ENCODE measurements around the gene NDUFB5.

NDUFB5 gene

DNA sequence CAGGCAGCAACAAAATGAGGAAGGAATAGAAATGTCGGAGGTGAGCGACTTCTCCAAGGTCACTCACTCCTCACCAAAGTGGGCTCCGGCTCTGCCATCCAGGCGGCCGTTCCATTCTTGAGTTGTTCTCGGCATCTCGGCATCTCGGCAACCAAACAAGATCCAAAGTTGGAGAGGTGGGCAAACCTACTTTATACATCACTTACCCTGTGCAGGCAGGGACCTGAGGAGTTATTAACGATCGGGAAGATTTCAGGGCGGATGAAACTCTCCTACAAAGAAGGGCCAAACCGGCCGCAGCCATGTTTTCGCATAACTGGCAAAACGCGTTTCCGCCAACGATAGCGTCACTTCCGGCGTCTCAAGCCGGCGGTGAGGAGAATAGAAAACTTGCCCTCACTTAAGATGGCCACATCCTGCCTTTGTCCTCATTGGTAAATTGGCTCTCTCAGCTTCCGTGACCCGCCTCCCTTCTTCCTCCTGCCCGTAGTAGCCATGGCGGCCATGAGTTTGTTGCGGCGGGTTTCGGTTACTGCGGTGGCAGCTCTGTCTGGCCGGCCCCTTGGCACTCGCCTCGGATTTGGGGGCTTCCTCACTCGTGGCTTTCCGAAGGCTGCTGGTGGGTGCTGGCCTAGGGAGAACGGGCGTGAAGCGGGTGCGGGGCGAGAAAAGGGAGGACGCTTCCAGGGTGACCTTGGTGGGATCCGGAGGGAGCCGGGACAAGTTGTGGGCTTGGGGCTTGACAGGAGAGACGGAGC lies at the start of gene NDUFB5, which contains the start of gene MRPL47:
Gene NDUFB5 (plus strand): TSS at position 474 of the 758 bp plus-strand sequence. CDS start 22 bp downstream, at position 496.
Gene MRPL47 (minus strand): TSS at position 318 of the 758 bp plus-strand sequence. CDS start 14 bp downstream, at position 304.
- DNase-seq (ENCODE audit: low spot score) = peak; percentile 97

- DNase-seq (ENCODE audit: low spot score) = peak; percentile 80
Measured at GRCh38 chr3:179558742-179559364, 45.7 kb upstream of the NDUFB5 start.

DNA sequence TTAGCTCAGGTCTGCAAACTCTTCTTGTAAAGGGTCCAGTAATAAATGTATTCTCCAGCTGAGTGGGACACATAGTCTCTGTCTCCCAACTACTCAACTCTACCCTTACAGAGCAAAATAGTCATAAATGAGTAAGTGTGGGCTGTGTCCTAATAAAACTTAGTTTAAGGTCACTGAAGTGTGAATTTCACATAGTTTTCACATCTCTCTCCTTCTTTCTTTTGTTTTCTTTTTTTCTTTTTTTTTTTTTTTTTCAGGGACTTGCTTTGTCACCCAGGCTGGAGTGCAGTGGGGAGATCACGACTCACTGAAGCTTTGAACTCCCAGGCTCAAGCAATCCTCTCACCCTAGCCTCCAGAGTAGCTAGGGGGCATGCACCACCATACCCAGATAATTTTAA lies 43.8 kb upstream of the NDUFB5 start:
- DNase-seq (ENCODE audit: low spot score) = no peak

DNA sequence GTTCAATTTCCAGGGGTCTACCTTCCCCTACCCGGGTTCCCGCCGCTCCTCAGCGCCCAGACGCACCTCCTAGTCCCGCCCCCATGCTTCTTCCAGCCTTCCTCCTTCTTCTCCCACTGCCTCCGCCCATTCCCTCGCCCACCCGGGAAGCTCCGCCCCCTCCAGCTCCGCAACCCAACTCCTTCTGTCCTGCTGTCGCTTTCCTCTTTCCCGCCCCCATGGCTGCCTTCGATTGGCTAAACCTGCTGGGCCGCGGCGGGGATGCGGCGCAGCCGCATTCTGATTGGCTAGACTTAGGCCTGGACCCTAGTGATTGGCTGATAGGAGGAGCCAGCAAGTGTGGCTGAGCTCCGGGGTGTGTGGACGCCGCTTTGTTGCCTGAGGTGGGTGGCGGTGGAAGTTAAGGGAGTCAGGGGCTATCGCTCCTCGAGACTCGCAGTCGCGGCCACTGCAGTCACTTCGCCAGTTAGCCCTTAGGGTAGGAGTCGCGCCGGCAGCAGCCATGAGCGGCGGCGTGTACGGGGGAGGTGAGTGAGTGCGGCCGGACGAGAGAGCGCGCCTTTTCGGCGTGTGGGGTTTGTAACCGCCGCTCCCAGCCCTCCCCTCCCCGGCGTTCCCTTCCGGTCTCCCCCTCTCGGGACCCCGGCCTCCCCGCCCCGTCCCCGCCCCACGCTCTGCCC lies 41.9 kb upstream of the NDUFB5 start, which contains the start of gene ACTL6A:
Gene ACTL6A (plus strand): TSS at position 336 of the 680 bp plus-strand sequence. CDS start 167 bp downstream, at position 503.
- DNase-seq (ENCODE audit: low spot score) = peak; percentile 99

- peak; percentile 91 for DNase-seq (ENCODE audit: low spot score)
Measured at GRCh38 chr3:179563271-179563783, 41.3 kb upstream of the NDUFB5 start.

DNA sequence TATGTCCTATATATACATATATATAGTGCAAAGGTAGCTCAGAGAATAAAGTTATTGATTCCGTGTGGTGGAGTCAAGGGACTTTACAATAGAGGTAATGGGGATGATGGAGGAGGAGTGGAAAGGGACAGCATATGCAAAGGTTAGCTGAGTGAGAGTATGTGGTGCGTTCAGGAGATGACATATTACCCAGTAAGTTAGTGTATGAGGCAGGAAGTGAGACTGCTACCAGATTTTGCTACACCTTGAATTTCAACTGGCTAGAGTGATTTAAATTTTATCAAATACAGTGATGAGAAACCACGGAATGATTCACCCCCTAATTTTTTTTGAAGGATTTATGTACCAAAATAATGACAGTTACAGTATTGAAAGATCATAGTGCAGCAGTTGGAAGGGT lies 39.1 kb upstream of the NDUFB5 start:
- no peak for DNase-seq (ENCODE audit: low spot score)

GRCh38 chr3:179580992-179581391 lies 23.6 kb upstream of the NDUFB5 start:
- DNase-seq (ENCODE audit: low spot score) = no peak

- no peak for DNase-seq (ENCODE audit: low spot score)
Measured at GRCh38 chr3:179589143-179589542, 15.5 kb upstream of the NDUFB5 start.

- no peak for DNase-seq (ENCODE audit: low spot score)
Measured at GRCh38 chr3:179590669-179591068, 13.9 kb upstream of the NDUFB5 start.

DNA sequence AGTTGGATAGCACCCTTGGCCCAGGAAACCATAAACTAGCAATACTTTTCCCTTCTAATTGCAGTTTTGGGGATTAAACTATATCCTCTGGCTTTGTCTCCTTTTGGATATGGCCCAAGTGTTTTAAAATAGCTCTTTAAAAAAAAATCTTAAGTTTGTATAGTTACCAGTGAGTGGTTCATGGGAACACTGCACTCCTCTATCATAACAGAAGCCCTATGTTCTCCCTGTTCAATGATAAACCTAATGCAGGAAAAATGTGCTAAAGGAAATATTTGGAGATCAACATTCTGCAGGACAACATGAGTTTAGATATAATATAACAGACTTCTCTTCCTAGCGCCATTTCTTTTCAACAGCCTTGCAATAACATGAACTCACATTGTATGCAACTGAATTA lies 13.3 kb upstream of the NDUFB5 start:
- DNase-seq (ENCODE audit: low spot score) = no peak

DNA sequence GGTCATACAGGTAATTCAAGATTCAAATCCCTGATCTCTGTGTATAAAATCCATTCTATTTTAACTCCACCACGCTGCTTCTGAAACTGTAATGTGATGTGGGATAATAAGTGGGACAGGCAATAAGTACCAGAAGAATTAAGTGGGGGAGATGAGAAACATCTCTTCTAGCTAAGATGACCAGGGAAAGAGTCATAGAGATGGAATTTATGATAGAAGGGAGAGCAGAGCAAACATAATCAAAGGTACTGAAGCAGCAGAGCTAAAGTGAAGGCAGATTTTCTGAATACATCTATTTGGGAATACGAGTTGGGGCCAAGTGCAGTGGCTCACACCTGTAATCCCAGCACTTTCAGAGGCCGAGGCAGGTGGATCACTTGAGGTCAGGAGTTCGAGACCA lies 5.1 kb upstream of the NDUFB5 start:
- no peak for DNase-seq (ENCODE audit: low spot score)

DNA sequence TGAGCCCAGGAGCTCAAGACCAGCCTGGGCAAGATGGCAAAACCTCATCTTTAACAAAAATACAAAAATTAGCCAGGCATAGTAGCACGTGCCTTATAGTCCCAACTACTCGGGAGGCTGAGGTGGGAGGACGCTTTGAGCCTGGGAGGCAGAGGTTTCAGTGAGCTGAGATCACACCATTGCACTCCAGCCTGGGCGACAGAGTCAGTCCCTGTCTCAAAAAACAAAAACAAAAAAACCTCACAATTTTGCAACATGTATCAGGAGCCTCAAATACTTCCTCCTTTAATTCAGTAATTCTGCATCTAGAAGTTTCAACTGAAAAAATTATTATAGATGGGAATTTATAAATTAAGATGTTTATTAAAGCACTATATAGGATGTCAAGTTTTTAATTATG lies 1.3 kb upstream of the NDUFB5 start:
- DNase-seq (ENCODE audit: low spot score) = peak; percentile 38

DNA sequence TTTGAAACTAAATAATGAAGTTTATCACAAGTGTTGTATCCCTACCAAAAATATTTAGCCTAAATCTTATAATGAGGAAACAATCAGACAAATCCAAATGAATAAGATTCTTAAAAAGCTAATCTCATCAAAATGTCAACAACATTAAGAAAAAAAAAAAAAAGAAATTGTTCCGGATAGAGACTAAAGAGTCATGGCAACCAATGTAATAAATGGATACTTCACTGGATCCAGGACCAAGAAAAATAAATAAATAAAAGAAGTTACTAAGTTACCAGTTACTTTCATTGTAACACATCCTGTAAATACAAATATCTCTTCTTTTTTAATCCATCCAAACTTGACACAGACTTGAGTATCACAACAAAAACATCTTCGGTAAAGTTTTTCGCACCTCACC lies 763 bp upstream of the NDUFB5 start:
- DNase-seq (ENCODE audit: low spot score) = peak; percentile 44

DNA sequence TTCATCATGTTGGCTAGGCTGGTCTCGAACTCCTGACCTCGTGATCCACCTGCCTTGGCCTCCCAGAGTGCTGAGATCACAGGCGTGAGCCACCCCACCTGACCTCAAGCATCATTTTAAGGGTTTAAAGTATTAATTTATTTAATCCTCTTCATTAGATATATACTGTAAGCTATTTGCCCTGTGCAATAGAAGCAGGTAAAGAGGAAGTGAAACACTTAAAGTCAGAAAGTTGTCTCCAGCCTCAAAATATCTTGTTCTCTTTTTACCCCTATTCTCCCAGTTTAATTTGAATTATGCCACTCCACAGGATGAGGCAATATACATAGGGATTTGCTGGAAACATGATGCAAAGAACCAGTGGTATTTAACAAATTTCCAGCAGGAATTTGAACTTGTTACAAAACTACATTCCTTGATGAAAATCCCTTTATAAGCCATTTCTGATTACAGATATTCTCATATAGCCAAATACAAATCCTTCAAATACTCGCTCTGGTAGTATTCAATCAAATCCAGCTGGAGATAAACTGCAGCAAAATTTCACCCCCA lies 2.0 kb downstream of the NDUFB5 start:
- no peak for DNase-seq (ENCODE audit: low spot score)

DNA sequence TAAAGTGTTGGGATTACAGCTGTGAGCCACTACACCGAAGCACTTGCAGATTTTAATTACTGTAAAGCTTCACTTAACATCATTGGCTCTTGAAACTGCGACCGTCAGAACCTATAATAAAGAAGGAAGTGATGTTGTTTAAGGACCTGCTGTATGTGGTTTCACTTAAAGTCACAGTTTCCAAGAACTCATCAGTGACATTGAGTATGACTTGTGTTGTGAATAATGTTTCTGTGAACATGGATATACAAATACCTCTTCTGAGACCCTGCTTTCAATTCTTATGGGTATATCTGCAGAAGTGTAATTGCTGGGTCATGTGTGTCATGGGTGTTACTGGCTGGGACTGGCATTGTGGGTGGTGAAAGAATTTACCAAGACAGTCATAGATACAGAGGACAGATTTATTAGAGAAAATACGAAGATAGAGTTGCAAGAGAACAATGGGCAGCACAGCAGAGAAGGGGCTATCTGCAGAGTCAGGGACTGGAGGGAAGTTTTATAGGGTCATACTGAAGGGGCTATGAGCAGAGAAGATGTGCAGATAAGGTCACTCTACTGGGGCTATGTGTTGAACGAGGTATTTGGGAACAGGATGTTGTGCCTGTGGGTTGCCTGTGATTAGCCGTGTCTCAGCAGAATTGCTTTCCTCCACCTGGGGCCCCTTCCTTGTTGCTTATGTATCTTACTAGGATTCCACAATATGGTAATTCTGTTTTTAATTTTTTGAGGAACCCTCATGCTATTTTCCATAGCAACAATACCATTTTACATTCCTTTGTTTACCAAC lies 4.5 kb downstream of the NDUFB5 start:
- no peak for DNase-seq (ENCODE audit: low spot score)

GRCh38 chr3:179610066-179610465 lies 5.5 kb downstream of the NDUFB5 start:
- DNase-seq (ENCODE audit: low spot score) = no peak

GRCh38 chr3:179613807-179614206 lies 9.2 kb downstream of the NDUFB5 start:
- no peak for DNase-seq (ENCODE audit: low spot score)

DNA sequence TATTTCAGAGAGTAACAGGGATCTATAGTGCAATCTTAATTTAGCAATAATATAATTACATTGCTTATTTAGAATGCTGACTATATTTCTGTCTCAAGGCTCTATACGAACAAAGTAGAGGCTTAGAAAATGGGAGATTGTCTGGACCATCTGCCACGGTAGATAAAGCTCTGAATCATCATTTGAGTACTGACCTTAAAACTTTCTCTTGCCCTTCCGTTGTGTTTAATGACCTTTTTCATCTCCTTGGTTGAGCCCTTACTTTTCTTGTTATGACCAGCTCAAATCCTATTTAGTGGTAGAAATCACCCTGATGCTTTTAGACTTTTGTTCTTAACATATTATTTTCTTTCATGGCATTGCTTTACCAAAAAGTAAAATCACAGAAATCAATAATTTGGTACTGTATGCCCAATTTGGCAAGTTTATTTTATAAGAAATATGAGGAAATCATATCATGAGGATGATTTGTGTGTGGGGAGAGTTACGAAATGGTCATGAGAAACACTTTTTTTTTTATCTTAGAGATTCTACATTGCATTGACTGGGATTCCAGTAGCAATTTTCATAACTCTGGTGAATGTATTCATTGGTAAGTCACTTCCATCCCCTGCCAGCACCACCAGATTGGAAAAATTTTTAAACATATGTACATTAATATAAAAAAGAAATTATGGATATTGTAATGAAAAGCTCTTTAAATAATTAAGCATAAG lies 11.0 kb downstream of the NDUFB5 start:
- no peak for DNase-seq (ENCODE audit: low spot score)

DNA sequence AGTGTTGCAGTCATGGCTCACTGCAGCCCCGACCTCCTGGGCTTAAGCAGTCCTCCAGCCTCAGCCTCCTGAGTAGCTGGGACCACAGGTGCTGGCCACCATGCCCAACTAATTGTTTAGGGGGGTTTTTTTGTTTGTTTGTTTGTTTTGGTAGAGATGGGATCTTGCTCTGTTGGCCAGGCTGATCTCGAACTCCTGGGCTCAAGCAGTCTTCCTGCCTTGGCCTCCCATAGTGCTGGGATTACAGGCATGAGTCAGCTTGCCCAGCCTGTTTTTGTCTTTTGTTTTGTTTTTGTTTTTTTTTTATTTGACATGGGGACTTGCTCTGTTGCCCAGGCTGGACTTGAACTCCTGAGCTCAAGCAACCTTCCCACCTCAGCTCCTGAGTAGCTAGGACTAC lies 17.4 kb downstream of the NDUFB5 start:
- DNase-seq (ENCODE audit: low spot score) = no peak

DNA sequence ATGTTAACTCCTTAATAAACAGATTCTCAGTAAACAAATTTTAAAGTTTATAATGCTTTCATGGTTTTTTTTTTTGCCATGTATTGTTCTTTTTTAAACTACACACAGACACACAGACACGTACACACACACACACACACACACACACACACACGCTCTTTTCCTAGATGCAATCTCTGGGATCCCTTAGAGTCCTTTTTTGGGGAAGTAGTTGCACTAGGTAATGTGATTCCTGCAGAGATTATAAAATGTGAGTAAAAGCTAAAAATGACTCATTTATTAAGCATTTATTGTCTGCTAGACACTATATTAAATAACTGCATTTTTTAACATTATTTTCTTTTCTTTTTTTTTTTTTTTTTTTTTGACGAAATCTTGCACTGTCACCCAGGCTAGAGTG lies 19.9 kb downstream of the NDUFB5 start:
- DNase-seq (ENCODE audit: low spot score) = no peak

Data from RKO (cell line).